HG03175 (cell line): ENCODE data around the gene LCNL1.
A peak's percentile ranks its signal among the peaks of the same experiment; 100 is the strongest.

Experiments used
- ATAC-seq: cut with Tn5 transposase; IDR thresholded peaks from one replicate; pipeline ENCODE4 v1.9.1; 2021; ENCODE audit warnings: mild to moderate bottlenecking, moderate library complexity; ENCODE audit not compliant: unreplicated experiment

LCNL1 gene

GRCh38 chr9:136982232-136983051 is at the start of gene LCNL1:
LCNL1 (plus strand) TSS chr9:136982993; CDS start chr9:136983587, 594 bp downstream.
- ATAC-seq: no peak

GRCh38 chr9:136934277-136934676 is 48.5 kb upstream of the LCNL1 start:
- no peak for ATAC-seq

- ATAC-seq: no peak
Measured at GRCh38 chr9:136935651-136936050, 47.1 kb upstream of the LCNL1 start.

DNA sequence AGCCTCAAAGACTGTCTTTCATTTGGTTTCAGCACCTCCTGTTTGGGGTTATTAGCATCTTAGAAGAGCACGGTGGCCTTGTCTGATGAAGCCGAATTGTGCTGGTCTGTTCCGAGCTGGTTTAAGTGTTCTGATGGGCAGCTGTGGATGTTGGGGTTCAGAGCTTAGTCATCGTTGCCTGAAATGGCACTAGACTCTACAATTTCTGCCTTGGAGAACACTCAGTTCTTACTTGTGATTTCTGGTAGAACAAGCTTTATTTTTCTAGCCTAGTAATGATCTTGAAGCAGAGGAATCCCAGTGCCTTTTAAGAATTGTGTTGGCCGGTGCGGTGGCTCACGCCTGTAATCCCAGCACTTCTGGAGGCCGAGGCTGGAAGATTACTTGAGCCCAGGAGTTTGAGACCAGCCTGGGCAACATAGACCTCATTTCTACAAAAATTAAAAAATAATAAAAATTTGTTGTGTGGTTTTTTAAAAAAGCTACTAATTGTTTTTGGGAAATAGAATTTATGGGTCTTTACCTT is 46.1 kb upstream of the LCNL1 start:
- no peak for ATAC-seq

DNA sequence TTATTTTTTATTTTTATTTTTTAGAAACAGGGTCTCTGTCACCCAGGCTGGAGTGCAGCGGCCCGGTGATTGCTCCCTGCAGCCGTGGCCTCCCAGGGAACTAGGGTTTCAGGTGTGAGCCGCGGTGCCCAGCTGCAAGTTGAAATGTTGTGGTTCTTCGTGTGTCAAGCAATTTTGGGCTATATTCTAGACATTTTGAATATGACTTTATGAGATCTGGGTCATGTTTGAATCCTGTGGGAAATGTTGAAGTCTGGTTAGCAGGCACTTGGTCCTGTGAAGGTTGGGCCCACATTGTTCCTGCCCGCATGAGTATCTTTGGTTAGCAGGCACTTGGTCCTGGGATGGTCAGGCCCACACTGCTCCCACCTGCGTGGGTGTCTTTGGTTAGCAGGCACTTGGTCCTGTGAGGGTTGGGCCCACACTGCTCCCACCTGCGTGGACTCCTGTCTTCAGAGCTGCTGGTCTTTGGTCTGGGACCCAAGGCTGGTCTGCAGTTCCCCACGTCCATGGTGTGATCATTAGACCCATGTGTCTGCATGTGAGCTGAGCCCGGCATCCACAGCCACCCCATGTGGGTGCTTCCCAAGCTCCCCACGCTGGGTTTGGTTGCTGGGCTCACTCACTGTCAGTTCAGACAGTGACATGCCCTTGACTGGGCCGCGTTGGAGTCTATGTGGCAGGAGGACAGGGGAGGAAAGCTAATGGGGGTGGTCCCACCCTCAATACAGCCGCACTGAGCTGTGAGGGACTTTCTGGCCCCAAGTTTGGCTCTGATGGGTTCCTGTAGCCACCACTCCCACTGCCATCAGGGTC is 45.4 kb upstream of the LCNL1 start:
- no peak for ATAC-seq

- no peak for ATAC-seq
Measured at GRCh38 chr9:136939431-136939995, 43.3 kb upstream of the LCNL1 start.

DNA sequence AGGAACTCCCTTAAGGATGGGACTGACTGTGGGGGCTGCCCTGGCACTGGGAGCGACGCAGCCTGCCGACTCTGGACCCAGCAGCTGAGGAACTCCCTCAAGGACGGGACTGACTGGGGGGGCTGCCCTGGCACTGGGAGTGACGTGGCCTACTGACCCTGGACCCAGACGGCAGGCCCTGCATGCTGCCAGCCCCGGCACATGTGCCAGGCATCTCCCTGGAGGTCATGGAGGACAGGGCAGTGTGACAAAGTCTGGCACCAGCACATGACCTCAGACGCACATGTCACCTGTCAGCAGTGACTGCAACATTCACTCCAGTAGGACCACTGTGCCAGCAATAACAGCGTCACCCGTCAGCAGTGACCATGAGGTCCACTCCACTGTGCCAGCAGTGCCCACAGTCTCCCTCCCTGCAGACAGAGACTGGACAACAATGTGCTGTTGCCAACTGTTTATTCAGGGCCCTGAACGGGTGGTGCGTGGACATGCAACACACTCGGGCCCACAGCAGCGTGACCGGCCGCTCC is 42.7 kb upstream of the LCNL1 start:
- no peak for ATAC-seq

GRCh38 chr9:136940526-136941230 is 42.1 kb upstream of the LCNL1 start:
- no peak for ATAC-seq

GRCh38 chr9:136941231-136942111 is 41.3 kb upstream of the LCNL1 start:
- ATAC-seq: no peak

DNA sequence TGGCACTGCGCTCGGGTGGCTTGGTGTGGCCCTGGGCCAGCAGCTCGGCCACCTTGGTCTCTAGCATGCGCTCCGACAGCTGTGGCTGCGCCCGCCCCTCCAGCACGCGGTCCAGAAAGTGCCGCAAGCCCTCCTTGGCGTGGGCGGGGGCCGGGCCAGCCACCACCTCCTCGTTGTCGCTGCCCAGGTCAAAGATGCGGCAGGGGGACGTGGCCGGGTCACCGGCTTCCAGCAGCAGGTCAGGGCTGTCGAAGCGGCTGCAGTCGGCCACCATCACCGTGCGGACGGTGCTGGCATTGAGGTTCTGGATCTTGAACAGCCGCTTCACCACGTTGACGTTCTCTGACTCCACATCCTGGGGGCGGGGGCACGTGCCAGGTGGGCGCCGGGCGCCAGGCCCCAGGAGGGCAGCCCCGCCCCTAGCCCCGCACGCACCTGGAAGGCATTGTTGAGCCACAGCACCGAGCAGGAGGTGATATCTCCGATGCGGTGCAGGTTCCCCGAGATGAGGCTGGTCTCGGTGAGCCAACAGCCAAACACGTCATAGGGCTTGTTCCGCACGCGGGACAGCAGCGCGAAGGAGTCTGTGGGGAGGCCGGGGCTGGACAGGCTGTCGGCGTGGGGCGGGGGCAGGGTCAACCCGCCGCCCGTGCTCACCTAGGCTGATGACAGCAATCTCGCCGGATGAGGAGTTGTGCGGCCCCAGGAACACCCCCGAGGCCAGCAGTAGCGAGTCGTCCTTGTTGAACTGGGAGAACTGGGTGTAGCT is 40.5 kb upstream of the LCNL1 start:
- ATAC-seq: no peak

DNA sequence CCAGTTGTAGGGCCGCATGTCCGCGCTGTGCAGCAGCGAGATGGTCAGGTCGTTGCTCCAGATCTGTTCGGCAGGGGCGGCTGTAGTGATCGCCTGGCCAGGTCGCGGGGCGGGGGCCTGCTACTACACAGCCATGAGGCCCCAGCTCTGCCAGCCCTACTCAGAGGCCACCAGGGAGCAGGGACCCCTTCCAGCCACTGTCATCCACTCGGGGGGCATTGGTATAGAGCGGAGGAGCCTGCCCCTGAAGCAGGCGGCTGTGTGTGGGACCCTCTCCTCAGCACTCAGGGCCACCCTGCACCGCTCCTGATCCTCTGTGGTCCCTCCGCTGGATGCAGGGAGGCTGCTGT is 39.9 kb upstream of the LCNL1 start:
- no peak for ATAC-seq

GRCh38 chr9:136943291-136944211 is 39.2 kb upstream of the LCNL1 start:
- peak; percentile 17 for ATAC-seq

DNA sequence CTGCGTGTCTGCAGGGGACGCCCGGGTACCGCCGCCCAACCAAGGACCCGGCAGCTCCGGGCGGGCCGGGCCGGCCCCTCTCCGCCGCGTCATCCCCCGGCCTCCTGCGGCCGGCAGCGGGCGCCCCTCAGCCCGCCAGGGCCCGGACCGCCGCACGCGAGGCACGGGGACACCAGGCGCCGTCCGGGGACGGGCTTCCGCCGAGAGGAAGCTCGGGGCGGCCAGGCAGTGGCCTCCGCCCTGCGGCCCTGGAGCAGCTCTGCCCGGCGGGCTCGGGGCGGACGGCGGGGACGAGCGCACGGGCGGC is 38.6 kb upstream of the LCNL1 start:
- ATAC-seq: peak; percentile 35

GRCh38 chr9:136944519-136945332 is 38.1 kb upstream of the LCNL1 start, which contains the start of the genes C8G and FBXW5:
C8G (plus strand) TSS chr9:136945243; CDS start chr9:136945321, 78 bp downstream.
FBXW5 (minus strand) TSS chr9:136944738; CDS start chr9:136944083, 655 bp downstream.
- ATAC-seq: peak; percentile 86

GRCh38 chr9:136945333-136946227 is 37.2 kb upstream of the LCNL1 start:
- ATAC-seq: no peak
